Suprapubic skin (tissue), 3 donors: ENCODE measurements around the gene TAMM41.

Experiments used
- CTCF ChIP-seq, 2 donors: fragments of 200-600 bp in 1 of 2; fragments of 450-650 bp in 1 of 2; sonication (generic) in 1 of 2; IDR thresholded peaks; one replicate each; pipeline ENCODE4 v1.5.1; 2016 to 2019; ENCODE audit warnings: antibody characterized with exemption in 2 of 2, mild to moderate bottlenecking in 1 of 2, moderate library complexity in 1 of 2
- POLR2A ChIP-seq, 2 donors: fragments of 450-650 bp; IDR thresholded peaks; one replicate each; pipeline ENCODE4 v1.6.1; 2017; ENCODE audit warnings: antibody characterized with exemption in 2 of 2, mild to moderate bottlenecking in 2 of 2, moderate library complexity in 2 of 2

- TF ChIP-seq CTCF (IDR thresholded peaks at IDR 0.05) (no peak), POLR2A (IDR thresholded peaks at IDR 0.05) (no peak)
Observed at GRCh38 chr3:11825301-11825700, 21.4 kb downstream of the TAMM41 start.
